Keratinocyte (primary cell): ENCODE data around the gene CDH7.

Experiments
- EZH2 ChIP-seq: IDR thresholded peaks from one replicate; pipeline ENCODE4 v1.6.1; 2012; ENCODE audit warnings: inconsistent platforms, mild to moderate bottlenecking, low read length, moderate library complexity
- TF ChIP-seq, protein P1 (sequence below), 3 experiments: IDR thresholded peaks in 1 of 3; conservative IDR thresholded peaks in 1 of 3; optimal IDR thresholded peaks in 1 of 3; 2 replicates in 2 of 3; 3 replicates in 1 of 3; pipeline versions ENCODE3 to v1.5.1; 2011; ENCODE audit warnings: low read length in 3 of 3, mild to moderate bottlenecking in 3 of 3, moderate library complexity in 2 of 3, control low read depth in 1 of 3, inconsistent platforms in 1 of 3; ENCODE audit not compliant: insufficient read depth in 2 of 3; ENCODE audit errors: extremely low read depth in 1 of 3

DNA sequence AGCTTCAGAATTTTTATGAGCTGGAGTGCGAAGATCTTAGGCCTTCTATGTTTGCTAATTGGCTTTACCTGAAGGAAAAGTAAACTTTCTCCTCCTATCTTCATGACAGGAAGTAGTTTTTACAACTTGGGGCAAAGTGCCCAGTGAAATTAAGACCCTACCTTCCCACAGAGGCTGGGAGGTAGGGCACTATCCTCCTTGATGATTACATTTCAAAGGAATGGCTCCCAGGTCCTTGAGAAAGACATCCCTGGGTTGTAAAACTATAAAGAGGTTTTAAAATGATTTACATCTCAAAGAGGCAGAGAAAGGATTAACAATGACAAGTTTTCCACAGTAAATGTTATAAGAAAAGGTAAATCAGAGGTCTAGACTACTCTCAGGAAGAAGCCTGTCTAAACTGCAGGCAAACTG, 155.8 kb downstream of the CDH7 start:
- TF ChIP-seq, protein P1, sequence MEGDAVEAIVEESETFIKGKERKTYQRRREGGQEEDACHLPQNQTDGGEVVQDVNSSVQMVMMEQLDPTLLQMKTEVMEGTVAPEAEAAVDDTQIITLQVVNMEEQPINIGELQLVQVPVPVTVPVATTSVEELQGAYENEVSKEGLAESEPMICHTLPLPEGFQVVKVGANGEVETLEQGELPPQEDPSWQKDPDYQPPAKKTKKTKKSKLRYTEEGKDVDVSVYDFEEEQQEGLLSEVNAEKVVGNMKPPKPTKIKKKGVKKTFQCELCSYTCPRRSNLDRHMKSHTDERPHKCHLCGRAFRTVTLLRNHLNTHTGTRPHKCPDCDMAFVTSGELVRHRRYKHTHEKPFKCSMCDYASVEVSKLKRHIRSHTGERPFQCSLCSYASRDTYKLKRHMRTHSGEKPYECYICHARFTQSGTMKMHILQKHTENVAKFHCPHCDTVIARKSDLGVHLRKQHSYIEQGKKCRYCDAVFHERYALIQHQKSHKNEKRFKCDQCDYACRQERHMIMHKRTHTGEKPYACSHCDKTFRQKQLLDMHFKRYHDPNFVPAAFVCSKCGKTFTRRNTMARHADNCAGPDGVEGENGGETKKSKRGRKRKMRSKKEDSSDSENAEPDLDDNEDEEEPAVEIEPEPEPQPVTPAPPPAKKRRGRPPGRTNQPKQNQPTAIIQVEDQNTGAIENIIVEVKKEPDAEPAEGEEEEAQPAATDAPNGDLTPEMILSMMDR (optimal IDR thresholded peaks at IDR 0.05 in 1 of 3, IDR thresholded peaks at IDR 0.05 in 1 of 3, conservative IDR thresholded peaks at IDR 0.05 in 1 of 3; ENCODE audit: extremely low read depth in 1 of 3, insufficient read depth in 2 of 3, low read length in 3 of 3) = no peak
- no peak for TF ChIP-seq EZH2
